Mononuclear cell (primary cell): Measurements from ENCODE around the gene TPX2. TPM values are rescaled to one million over a fixed set of nuclear protein-coding genes. Genes with fewer than 3 reads are reported as not detected.

Source experiments
- H3K27me3 ChIP-seq: 2 replicates; pipeline ENCODE4 v1.6.0; 2011; ENCODE audit warnings: low read length, control low read depth; ENCODE audit not compliant: insufficient read depth
- H3K4me1 ChIP-seq: 2 replicates; pipeline ENCODE4 v1.5.1; 2011; ENCODE audit warnings: mild to moderate bottlenecking, low read length, control low read depth; ENCODE audit not compliant: insufficient read depth
- H3K4me3 ChIP-seq: 2 replicates; pipeline ENCODE4 v1.5.1; 2011; ENCODE audit warnings: mild to moderate bottlenecking, low read length, moderate library complexity
- H3K9me3 ChIP-seq: 2 replicates; pipeline ENCODE4 v1.5.1; 2011; ENCODE audit warnings: low read depth, mild to moderate bottlenecking, control low read depth, low read length
- total RNA-seq: library from RNA; depleted of rRNA; stranded (reverse); fragments of >200 nt; gene quantifications from one replicate; pipeline ENCODE4 v1.2.3, GENCODE V29; 2012

TPX2 gene
- total RNA-seq, 1 donor, result 1.7 TPM

DNA sequence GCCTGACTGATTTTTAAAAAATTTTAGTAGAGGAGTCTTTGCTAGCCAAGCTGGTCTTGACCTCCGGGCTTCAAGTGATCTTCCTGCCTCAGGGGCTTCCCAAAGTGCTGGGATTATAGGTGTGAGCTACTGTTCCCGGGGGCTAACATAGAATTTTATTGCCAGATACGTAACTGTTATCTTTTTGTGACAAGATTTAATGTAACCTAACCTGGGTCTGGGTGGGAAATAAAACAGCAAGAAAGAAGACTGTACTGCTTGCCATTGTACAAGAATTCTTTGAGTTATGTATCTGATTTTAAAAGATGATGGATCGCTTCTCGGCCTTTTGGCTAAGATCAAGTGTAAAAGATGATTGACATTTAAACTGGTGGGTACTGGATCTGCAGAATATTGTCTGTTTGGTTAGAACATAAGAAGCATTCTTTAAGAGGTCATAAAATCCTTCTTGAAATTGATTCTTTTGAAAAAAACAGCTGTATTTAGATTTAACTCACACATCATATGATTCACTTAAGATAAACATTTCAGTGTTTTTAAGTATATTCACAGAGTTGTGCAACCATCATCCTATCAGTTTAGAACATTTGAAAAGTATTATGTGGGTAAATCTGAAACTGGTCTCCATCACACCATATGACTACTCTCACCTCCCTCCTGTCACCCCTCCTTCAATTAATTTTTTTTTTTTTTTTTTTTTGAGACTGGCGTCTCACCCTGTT is 21.6 kb downstream of the TPX2 start:
- H3K9me3 ChIP-seq, result no peaks in the 10 kb centered on the region
- no peaks in the 10 kb centered on the region for H3K4me1 ChIP-seq

DNA sequence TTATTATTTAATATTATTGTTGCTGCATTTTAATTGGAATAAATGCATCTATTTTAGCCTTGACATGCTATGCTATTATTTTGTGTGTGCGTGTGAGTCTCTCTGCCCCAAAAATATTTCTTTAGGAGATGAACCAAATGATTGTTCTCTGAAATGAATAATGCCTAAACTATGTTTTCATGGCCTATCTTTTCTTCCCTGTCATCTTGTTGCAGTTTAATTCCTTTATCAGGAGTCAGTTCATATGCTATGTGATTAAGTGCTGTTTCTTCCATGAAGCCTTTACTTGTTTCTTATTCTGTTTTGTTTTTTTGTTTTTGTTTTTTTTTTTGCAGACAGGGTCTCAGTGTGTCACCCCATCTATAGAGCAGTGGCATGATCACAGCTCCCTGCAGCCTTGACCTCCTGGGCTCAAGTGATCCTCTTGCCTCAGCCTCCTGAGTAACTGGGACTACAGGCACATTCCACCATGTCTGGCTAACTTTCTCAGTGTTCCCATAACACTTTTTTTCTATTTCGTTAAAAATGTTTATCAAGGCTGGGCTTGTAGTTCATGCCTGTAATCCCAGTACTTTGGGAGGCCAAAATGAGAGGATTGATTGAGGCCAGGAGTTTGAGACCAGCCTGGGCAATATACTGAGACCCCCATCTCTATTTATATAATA is 25.7 kb downstream of the TPX2 start:
- no peaks in the 10 kb centered on the region for H3K9me3 ChIP-seq

More for the DNA sequence above, 21.6 kb downstream of the TPX2 start:
- H3K4me3 ChIP-seq, result no peak overlapping the region
- no peaks in the 10 kb centered on the region for H3K27me3 ChIP-seq

DNA sequence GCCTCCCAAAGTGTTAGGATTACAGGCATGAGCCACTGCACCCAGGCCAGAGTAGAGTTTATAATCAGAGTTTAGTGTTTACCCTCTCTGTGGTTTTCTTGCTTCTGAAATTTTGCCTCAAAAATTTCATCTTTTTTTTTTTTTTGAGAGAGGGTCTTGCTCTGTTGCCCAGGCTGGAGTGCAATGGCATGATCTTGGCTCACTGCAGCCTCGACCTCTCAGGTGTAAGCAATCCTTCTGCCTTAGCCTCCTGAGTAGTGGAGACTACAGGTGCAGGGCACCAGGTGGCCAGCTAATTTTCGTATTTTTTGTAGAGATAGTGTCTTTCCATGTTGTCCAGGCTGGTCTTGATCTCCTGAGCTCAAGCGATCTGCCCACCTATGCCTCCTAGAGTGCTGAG is 28.7 kb downstream of the TPX2 start:
- no peaks in the 10 kb centered on the region for H3K27me3 ChIP-seq
- H3K4me1 ChIP-seq, result no peaks in the 10 kb centered on the region
- H3K9me3 ChIP-seq, result no peaks in the 10 kb centered on the region
- H3K4me3 ChIP-seq, result no peak overlapping the region

More for the DNA sequence above, 25.7 kb downstream of the TPX2 start:
- H3K27me3 ChIP-seq, result no peaks in the 10 kb centered on the region
- H3K4me3 ChIP-seq, result no peak overlapping the region
- H3K4me1 ChIP-seq, result no peaks in the 10 kb centered on the region

DNA sequence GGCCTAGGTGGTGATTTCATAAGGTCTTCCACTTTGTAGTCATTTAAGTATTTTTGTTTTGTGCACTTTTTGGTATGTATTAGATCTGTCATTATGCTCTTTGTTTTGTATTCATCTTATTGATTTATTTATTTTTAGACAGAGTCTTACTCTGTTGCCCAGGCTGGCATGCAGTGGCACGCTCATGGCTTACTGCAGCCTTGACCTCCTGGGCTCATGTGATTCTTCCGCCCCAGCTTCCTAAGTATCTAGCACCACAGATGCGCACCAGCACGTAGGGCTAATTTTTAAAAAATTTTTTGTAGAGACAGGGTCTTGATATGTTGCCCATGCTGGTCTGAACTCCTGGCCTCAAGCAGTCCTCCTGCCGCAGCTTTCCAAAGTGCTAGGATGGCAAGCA is 30.6 kb downstream of the TPX2 start:
- no peaks in the 10 kb centered on the region for H3K9me3 ChIP-seq
- no peaks in the 10 kb centered on the region for H3K4me1 ChIP-seq
- H3K4me3 ChIP-seq, result no peak overlapping the region
- H3K27me3 ChIP-seq, result no peaks in the 10 kb centered on the region

DNA sequence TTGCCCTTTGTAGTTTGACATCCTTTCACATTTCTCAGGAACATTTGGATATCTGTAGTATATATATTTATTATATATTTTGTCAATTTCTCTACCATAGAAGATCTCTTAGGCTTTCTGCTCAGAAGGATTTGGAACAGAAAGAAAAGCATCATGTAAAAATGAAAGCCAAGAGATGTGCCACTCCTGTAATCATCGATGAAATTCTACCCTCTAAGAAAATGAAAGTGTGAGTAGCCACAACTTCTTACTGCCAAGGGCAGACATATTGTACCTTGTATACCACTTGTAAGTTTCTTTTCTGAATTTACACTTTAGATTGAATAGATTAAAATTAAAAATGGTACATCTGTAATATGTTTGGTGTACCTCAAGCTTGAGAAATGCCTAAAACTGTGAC is 31.2 kb downstream of the TPX2 start:
- Histone ChIP-seq H3K27me3 (no peaks in the 10 kb centered on the region), H3K4me1 (no peaks in the 10 kb centered on the region), H3K9me3 (no peaks in the 10 kb centered on the region), H3K4me3 (no peak overlapping the region)

DNA sequence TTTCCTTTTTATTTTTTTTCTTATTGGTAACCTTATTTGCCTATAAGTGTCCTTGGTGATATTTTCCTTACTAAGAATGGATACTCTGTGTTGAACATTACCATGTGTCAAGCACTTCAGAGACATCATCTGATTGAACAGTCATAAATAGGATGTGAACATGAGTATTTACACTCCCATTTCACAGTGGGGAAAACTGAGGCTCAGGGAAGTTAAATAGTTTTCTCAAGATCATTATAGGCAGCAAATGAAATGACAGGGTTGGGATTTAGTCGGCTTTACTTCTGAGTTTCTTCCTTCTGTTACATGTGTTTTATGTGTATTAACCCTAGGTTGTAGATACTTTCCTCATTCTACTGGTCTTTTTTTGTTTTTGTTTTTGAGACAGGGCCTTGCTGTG is 35.3 kb downstream of the TPX2 start:
- Histone ChIP-seq H3K27me3 (no peaks in the 10 kb centered on the region), H3K4me1 (no peaks in the 10 kb centered on the region), H3K9me3 (no peaks in the 10 kb centered on the region), H3K4me3 (no peak overlapping the region)

DNA sequence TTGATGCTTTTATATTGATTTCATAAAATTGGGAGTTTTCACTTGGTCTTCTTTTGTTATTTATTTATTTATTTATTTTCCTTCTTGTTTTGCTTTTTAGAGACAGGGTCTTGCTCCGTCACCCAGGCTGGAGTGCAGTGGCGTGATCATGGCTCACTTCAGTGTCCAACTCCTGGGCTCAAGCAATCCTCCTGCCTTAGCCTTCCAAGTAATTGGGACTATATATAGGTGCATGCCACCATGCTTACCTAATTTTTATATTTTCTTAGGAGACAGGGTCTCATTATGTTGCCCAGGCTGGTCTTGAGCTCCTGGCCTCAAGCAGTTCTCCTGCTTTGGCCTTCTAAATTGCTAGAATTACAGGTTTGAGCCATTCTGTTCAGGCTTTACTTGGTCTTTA is 41.7 kb downstream of the TPX2 start:
- Histone ChIP-seq H3K4me3 (no peak overlapping the region), H3K9me3 (no peaks in the 10 kb centered on the region), H3K27me3 (no peaks in the 10 kb centered on the region), H3K4me1 (no peaks in the 10 kb centered on the region)

DNA sequence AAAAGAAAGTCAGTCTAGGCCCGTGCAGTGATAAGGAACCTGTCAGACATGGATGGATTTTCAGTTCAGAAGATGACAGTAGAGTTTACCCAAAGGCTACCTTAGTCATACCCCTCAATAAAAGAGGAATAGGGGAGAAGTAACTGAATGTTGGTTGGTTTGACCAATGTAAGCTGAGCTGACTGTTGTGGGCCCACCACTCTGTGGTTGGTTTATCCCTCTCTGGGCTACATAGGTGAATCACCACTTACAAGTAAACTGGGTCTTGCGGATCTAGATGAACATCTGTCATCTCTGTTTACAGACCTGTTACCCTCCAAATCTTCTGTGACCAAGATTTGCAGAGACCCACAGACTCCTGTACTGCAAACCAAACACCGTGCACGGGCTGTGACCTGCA is 42.9 kb downstream of the TPX2 start:
- Histone ChIP-seq H3K4me1 (no peaks in the 10 kb centered on the region), H3K9me3 (no peaks in the 10 kb centered on the region), H3K27me3 (no peaks in the 10 kb centered on the region), H3K4me3 (no peak overlapping the region)

DNA sequence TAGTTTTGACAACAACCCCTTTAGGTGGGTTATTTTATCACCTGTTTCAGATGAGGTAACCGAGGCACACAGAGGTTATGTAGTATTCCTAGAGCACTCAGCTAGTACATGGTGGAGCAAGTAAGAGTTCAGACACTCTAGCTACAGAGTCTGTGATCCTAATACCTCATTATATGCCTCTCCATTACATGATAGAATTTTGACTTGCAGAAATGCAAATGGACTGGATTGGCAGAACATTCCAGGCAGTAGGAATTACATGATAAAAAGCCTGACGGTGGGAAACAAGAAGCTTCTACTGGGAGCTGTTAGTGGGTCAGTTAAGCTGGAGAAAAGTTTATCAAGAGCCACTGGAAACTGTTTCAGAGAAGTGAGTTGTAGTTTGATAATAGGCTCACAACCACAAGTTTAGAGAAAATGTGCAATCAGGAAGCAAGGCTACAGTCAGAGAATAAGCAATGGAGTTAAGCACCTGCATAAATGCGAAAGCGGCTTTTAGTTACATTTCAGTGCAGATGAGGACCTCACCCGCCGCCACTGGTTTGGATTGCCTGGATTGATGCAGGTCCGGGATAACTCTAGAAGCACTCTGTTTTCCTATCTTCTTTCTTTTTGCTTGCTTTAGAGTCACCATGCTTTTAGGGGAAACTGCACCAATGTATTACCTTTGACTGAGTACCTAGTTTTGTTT is 45.4 kb downstream of the TPX2 start:
- Histone ChIP-seq H3K4me1 (no peaks in the 10 kb centered on the region), H3K9me3 (no peaks in the 10 kb centered on the region), H3K4me3 (no peak overlapping the region), H3K27me3 (no peaks in the 10 kb centered on the region)

DNA sequence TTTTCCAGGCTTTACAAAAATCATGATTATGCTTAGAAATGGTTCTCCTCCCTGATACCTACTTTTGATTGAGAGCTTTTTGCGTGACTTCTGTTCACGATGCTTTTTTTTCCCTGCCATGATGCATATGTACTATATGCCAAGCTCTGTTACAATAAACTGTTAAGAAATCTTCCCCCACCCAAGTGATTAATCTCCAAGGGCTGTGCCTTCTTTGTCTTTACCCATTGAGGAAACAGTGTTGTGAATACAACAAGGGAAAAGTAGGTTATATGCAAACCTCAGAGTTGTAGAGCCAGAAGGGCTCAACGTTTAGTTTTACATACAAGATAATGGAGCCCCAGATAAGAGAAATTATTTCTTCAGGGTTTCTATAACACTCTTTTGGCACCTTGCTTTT is 46.0 kb downstream of the TPX2 start:
- Histone ChIP-seq H3K9me3 (no peaks in the 10 kb centered on the region), H3K4me3 (no peak overlapping the region)

DNA sequence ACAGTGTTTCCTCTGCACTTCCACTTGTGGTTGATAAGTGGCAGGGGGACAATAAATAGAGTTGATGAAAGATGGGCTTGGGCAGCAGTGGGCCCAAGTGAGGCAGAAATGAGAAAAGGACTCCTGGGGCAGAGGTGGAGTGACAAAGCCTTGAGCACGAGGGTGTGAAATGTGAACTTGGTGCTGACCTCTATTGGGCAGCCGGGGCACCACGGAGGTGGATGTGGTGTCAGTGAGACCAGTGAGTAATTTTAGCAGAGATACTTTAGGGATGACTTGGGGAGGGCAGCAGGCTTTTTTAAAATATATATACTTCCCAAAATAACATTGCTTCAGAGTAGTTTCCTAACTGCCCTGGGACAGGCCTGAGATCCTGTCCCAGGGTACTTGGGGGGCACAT is 49.5 kb downstream of the TPX2 start:
- no peaks in the 10 kb centered on the region for H3K4me1 ChIP-seq
- no peaks in the 10 kb centered on the region for H3K9me3 ChIP-seq
- no peak overlapping the region for H3K4me3 ChIP-seq
- no peaks in the 10 kb centered on the region for H3K27me3 ChIP-seq

More for the DNA sequence above, 46.0 kb downstream of the TPX2 start:
- Histone ChIP-seq H3K27me3 (no peaks in the 10 kb centered on the region), H3K4me1 (no peaks in the 10 kb centered on the region)

DNA sequence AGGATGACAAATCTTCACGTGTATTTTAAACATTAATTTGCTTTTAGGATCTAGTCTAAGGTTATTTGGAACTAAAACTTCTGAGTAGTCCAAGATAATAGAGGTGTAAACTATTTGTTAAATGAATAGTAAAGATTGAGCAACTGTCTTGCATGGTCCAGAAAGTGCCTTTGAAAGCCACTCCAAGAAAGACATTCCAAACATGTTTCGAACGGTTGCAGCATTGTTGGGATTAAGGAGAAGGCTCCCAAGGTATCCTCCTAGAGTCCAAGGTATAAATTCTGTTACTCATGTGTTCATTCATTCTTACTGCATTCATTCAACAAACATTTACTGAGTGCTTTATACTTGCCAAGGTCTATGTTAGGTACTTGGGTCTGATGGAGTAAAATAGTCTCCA is 51.3 kb downstream of the TPX2 start:
- H3K4me3 ChIP-seq, result no peak overlapping the region
- H3K4me1 ChIP-seq, result no peaks in the 10 kb centered on the region
- H3K27me3 ChIP-seq, result no peaks in the 10 kb centered on the region
- no peaks in the 10 kb centered on the region for H3K9me3 ChIP-seq

DNA sequence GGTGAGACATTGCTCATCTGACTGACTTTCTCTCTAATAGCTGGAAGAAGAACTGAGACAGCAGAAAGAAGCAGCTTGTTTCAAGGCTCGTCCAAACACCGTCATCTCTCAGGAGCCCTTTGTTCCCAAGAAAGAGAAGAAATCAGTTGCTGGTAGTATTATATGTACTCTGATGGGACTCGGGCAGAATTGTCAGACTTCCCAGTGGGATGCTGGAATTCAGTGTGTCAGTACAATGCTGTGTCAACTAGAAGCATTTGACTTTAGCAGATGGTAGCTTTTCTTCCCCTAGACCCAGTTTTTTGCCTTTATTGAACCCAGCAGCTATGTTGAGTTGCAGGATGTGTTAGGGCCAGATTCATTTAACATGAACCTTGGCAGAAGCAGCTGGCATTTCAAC is 58.3 kb downstream of the TPX2 start:
- Histone ChIP-seq H3K9me3 (no peaks in the 10 kb centered on the region), H3K4me1 (no peaks in the 10 kb centered on the region), H3K27me3 (no peaks in the 10 kb centered on the region), H3K4me3 (no peak overlapping the region)

DNA sequence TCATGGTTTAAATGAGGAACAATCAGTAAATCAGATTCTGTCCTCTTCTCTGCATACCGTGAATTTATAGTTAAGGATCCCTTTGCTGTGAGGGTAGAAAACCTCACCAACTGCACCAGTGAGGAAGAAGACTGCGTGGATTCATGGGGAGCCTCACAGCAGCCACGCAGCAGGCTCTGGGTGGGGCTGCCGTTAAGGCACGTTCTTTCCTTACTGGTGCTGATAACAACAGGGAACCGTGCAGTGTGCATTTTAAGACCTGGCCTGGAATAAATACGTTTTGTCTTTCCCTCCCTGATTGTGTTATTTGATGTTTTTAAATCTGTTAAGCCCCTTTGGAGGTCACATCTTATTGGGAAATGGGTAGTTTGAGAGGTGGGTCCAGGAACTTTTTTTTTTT is 62.4 kb downstream of the TPX2 start:
- peaks cover 4% of the 10 kb centered on the region for H3K4me1 ChIP-seq
- H3K27me3 ChIP-seq, result no peaks in the 10 kb centered on the region
- no peak overlapping the region for H3K4me3 ChIP-seq
- H3K9me3 ChIP-seq, result no peaks in the 10 kb centered on the region

DNA sequence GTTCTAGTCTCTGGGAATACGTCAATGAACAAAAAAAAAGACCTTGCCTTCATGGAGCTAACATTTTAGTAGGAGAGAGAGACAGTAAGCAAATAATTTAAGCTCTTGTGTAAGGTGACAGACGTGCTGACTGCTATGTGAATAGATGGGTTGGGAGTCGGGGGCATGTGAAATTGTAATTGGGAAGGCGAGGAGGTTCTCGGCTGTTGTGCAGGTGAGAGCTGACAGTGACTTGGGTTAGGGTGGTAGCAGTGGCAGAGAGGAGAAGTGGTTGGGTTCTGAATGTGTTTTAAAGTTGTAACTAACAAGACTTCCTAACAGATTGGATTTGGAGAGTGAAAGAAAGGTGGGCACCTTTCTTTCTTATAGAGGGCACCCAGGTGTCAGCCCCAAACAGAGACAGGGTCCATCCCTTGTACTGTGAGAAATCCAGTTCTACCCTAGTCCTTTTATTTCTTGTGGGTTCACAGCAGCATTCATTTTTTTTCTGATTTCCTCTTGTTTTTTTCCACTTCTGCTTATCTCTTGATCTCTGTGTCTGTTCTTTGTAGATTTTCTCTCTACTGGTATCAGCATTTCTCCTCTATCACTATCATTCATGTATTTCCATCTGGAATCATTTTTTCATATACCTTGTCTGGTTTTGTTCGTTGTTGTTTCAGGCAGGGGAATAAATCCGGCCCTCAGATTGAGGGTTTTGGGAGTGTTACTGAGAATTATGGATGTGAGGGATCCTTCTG is 64.6 kb downstream of the TPX2 start:
- no peak overlapping the region for H3K4me3 ChIP-seq
- no peaks in the 10 kb centered on the region for H3K9me3 ChIP-seq
- H3K4me1 ChIP-seq, result peaks cover 10% of the 10 kb centered on the region

More for the DNA sequence above, 64.6 kb downstream of the TPX2 start:
- H3K27me3 ChIP-seq, result no peaks in the 10 kb centered on the region
